Measurements from ENCODE around the gene AP1S2. TPM values are rescaled to one million over a fixed set of nuclear protein-coding genes. Genes with fewer than 3 reads are reported as not detected.
"Not testable (repeated sequence)": the region's sequence is repeated elsewhere in the genome, so short reads cannot be mapped to it uniquely, and the experiment has no call there.

AP1S2 gene
- total RNA-seq, 1 donor = 170 TPM

DNA sequence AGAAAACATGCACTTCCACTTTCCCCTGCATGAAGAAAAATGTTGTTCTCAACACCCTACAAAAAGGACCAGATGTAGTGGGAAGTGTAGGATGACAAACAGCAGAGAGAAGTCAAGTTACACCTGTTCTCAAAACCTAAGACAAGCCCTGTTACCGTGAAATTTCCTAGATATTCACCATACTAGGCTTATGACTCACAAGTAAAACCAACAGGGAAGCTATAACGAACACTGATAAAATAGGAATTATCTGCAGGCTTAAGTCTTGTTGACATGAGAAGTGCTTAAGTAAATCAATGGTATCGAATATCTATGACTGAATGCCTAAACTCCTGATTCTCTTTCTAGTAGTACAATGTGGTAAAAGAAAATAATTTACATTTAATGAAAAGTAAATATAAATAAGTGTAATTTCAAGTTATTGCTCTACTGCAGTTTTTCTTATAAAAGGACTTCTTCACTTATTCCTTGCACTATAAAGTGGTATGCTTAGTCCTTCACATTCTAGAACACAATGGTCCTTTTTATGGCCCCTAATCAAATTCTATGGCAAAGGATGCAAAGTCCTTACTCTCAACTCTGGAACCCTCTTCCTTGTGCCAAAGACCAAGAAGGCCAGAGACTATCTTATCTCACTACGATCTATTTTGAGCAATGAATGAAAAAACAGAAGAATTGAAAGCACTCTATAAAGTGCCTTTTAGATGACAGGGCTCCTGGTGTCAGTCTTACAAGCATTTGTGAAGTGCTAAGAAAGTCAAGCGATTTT lies 19.6 kb downstream of the AP1S2 start:
- Histone ChIP-seq H3K4me1 (ENCODE audit: insufficient read depth, low read length) (no peaks in the 10 kb centered on the region), H3K27me3 (ENCODE audit: insufficient read depth, low read length) (no peaks in the 10 kb centered on the region)

DNA sequence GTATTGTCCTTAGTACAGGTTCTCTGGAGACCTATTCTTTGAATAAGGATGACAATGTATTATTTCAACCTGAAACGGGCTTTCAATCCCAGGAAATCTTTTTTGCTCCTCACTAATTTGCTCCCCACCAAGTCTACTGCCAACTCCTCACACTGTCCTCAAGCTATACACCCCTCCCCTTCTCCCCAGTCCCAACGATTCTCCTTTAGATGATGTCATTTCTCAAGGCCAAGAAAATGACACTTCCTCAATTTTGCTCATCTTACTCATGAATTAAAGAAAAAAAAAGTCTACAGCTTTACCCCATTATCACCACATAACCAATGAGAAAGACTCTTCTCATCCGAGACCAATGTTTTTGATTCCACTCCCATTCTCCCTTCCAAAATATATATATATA lies 20.6 kb downstream of the AP1S2 start:
- Histone ChIP-seq H3K9me3 (ENCODE audit: low read depth, low read length) (no peaks in the 10 kb centered on the region), H3K27me3 (ENCODE audit: insufficient read depth, low read length) (no peaks in the 10 kb centered on the region), H3K4me3 (ENCODE audit: low read length) (no peak overlapping the region), H3K4me1 (ENCODE audit: insufficient read depth, low read length) (no peaks in the 10 kb centered on the region)

More for the DNA sequence above, 19.6 kb downstream of the AP1S2 start:
- no peaks in the 10 kb centered on the region for H3K9me3 ChIP-seq (ENCODE audit: low read depth, low read length)
- no peak overlapping the region for H3K4me3 ChIP-seq (ENCODE audit: low read length)

DNA sequence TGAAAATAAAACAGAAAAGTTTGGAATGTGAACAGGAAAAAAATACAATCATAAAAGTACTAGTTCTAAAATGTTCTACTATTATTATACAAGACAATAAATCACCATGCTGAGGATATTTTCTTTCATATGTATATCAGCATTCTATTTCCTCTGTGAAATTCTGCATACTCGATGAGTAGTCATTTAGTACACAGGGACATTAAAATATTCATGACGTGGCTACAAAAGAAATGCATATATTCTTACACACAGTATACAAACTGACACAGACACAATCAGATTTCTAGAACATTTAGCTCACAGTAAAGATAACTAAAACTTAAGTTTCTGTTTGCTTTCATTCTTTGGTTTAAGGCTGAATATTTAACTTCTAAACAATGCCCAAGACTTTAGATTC lies 23.3 kb downstream of the AP1S2 start:
- H3K4me1 ChIP-seq (ENCODE audit: insufficient read depth, low read length); H3K9me3 ChIP-seq (ENCODE audit: low read depth, low read length); H3K4me3 ChIP-seq (ENCODE audit: low read length); H3K27me3 ChIP-seq (ENCODE audit: insufficient read depth, low read length): not testable (repeated sequence)

DNA sequence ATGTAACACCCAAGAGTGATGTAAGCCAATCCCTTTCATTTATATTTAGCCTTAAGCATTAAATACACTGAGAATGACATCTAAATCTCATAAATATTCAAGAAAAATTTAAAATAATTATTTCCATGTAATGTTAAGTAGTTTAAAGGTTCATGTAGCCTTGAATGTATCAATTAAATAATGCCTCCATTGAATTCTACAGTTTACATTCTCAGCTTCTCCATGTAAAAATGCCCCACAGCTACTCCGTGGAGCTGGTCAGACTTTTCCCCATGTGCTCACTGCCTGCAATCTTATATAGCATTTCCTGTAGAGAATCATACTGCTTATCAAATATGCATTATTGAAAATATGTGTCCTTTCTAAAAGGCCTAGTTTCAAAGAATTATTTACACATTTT lies 25.4 kb downstream of the AP1S2 start:
- no peak overlapping the region for H3K4me3 ChIP-seq (ENCODE audit: low read length)
- H3K27me3 ChIP-seq (ENCODE audit: insufficient read depth, low read length) = no peaks in the 10 kb centered on the region
- H3K4me1 ChIP-seq (ENCODE audit: insufficient read depth, low read length) = no peaks in the 10 kb centered on the region
- no peaks in the 10 kb centered on the region for H3K9me3 ChIP-seq (ENCODE audit: low read depth, low read length)

DNA sequence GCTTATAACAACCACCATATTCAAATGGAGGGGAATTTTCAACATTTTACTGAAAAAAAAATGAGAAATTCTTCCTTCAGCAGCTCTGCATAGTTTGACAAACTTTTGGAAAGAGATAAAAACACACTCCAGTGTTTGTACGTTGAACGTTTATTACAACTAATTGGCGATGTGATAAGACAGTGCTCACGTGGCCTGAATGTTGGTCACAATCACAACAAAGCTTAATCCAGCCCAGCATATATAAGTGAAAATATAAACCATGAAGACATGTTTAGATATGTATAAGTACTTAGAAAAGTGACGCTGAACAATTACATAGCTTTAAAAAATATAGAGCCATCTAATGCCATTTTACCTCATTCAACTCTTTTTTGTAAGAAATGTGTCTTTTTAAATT lies 28.7 kb downstream of the AP1S2 start:
- Histone ChIP-seq H3K4me3 (ENCODE audit: low read length) (no peak overlapping the region), H3K9me3 (ENCODE audit: low read depth, low read length) (no peaks in the 10 kb centered on the region)

DNA sequence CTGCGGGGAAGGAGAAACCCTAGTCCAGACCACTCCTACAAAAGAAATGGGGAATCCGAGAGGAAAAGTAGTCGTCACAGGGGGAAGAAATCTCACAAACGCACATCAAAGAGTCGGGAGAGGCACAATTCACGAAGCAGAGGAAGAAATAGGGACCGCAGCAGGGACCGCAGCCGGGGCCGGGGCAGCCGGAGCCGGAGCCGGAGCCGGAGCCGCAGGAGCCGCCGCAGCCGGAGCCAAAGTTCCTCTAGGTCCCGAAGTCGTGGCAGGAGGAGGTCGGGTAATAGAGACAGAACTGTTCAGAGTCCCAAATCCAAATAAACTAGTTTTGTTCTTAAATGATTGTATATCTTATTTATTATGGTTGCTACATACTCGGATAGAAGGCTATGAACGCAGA lies 31.7 kb downstream of the AP1S2 start:
- Histone ChIP-seq H3K4me1 (ENCODE audit: insufficient read depth, low read length) (no peaks in the 10 kb centered on the region), H3K4me3 (ENCODE audit: low read length) (no peak overlapping the region), H3K27me3 (ENCODE audit: insufficient read depth, low read length) (no peaks in the 10 kb centered on the region), H3K9me3 (ENCODE audit: low read depth, low read length) (no peaks in the 10 kb centered on the region)

More for the DNA sequence above, 28.7 kb downstream of the AP1S2 start:
- Histone ChIP-seq H3K27me3 (ENCODE audit: insufficient read depth, low read length) (no peaks in the 10 kb centered on the region), H3K4me1 (ENCODE audit: insufficient read depth, low read length) (no peaks in the 10 kb centered on the region)

DNA sequence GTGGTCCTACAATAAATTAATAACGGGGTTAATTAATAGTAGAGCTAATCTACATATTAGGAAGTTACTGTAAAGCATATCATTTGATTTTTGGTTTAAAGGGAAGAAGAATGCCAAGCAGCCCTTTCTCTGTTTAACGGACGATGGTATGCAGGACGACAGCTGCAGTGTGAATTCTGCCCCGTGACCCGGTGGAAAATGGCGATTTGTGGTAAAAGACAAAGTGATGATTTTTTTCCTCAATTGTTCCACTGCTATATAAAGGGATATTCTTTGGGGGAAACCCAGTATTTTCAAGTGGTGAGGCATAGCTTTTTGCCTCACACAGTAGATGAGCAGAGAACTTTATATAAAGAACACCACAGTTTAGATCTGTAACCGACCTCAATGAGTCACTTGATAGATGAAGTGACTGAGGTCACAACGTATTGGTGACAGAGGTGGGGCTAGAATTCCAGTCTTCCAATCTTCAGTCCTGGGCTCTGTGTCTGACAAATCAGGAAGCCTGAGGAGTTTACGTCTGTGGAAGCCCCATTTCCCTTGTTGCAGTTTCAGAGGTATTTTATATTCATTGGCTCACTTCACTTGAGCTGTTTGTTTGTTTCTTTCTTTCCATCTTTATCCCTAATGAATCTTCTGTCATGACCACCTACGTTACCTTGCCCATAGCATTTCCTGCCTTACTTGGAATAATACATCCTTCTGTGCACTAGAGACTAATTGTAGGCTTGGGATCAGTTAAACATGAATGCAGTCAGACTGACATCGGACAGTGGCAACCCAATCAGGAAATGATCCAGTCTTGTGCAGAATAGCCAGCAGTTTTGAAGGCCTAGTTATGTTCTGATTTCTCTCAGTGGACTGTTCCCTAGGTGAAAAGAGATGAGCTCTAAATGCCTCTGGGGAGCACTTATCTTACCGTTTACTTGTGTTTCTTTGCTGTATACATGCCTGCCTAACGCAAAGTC lies 34.2 kb downstream of the AP1S2 start:
- H3K4me3 ChIP-seq (ENCODE audit: low read length) = no peak overlapping the region
- peaks cover 16% of the 10 kb centered on the region for H3K4me1 ChIP-seq (ENCODE audit: insufficient read depth, low read length)
- H3K27me3 ChIP-seq (ENCODE audit: insufficient read depth, low read length) = no peaks in the 10 kb centered on the region
- H3K9me3 ChIP-seq (ENCODE audit: low read depth, low read length) = no peaks in the 10 kb centered on the region

DNA sequence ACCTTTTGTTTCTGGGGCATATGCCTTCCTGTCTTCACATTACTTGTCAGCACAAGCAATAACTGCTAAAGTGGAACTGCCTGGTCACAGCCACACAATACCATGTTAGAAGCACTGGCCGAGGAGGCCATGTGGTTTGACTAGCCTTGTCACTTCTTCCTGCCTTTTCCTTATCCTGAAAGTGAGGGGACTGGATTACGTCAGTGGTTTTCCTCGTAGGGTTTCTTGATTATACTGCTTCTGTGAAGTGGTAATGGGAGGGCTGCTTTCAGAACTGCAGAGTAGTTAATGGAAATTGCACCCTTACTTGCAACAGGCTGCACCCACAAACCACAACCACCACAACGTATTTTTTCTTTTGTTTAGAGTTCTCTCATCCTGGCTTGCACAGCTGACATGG lies 37.7 kb downstream of the AP1S2 start:
- H3K9me3 ChIP-seq (ENCODE audit: low read depth, low read length) = no peaks in the 10 kb centered on the region
- no peaks in the 10 kb centered on the region for H3K27me3 ChIP-seq (ENCODE audit: insufficient read depth, low read length)
- peaks cover 21% of the 10 kb centered on the region for H3K4me1 ChIP-seq (ENCODE audit: insufficient read depth, low read length)
- no peak overlapping the region for H3K4me3 ChIP-seq (ENCODE audit: low read length)

DNA sequence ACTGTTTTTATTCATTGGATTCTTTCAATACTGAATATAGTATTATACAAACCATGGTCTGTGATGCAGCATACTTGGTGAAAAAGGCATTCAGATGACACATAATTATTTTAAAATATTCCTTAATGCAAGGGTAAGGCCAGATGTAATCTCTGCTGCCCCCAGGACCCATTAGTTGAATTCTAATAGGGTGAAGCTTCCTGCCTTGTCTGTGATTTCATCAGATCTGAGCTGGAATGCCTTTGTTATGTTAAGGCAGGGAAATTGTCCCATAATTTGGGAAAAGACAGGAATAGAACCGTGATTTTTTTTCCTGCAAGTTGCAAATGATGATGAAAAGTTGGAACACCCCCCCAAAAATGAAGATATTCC lies 38.2 kb downstream of the AP1S2 start:
- no peak overlapping the region for H3K4me3 ChIP-seq (ENCODE audit: low read length)
- peaks cover 21% of the 10 kb centered on the region for H3K4me1 ChIP-seq (ENCODE audit: insufficient read depth, low read length)
- no peaks in the 10 kb centered on the region for H3K27me3 ChIP-seq (ENCODE audit: insufficient read depth, low read length)
- no peaks in the 10 kb centered on the region for H3K9me3 ChIP-seq (ENCODE audit: low read depth, low read length)

DNA sequence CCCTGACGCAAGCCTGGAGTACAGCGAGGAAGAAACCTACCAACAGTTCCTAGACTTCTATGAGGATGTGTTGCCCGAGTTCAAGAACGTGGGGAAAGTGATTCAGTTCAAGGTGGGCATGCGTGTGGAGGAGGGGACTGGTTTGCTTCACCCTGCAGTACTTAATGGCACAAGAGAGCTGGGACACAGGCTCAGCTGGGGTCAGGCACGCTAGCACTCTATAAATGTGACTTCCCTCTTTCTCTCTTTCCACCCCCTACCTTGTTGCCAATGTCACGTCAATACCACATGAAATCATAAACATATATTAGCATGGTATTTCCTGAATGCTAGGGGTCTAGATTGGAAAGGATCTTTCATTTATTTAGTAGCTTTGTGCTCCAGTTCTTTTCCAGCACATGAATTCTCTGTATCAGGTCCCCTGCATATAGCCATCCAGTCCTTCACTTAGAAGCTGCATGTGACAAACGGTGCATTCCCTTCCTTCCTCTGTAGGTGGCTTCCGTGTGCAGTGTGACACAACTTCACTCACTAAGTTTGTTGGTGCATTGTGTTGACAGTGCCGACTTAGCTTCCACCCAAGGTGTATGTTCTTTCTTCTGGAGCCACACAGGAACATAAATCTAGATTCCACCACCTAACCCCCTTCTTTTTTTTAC lies 38.7 kb downstream of the AP1S2 start:
- H3K4me1 ChIP-seq (ENCODE audit: insufficient read depth, low read length) = peaks cover 21% of the 10 kb centered on the region
- H3K4me3 ChIP-seq (ENCODE audit: low read length) = no peak overlapping the region
- H3K27me3 ChIP-seq (ENCODE audit: insufficient read depth, low read length) = no peaks in the 10 kb centered on the region
- H3K9me3 ChIP-seq (ENCODE audit: low read depth, low read length) = no peaks in the 10 kb centered on the region

DNA sequence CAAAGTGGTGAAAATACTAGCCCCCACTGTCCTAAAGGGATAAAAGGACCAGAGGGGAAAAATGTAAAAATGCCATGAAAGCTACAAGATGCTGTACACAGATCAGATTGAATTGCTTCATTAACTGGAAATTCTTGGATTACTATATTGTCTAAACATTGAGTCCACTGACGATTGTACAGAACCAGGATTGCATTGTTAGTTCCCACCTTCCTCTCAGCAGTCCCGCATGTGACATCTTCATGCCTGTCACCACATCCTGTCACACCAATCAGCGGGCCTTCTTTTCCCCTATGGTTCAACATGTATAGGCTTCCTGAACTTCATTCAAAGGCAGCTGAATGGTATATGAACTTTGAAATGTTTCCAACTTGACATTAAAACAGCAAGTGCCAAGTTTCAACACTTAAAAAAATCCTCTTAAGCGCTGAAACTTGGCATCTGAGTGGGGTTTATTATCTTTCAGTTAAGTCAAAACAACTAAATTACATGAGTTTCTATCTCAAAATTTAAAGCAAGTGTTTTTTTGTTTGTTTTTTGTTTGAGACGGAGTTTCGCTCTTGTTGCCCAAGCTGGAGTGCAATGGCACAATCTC lies 39.7 kb downstream of the AP1S2 start:
- no peaks in the 10 kb centered on the region for H3K27me3 ChIP-seq (ENCODE audit: insufficient read depth, low read length)
- no peaks in the 10 kb centered on the region for H3K9me3 ChIP-seq (ENCODE audit: low read depth, low read length)
- no peak overlapping the region for H3K4me3 ChIP-seq (ENCODE audit: low read length)
- H3K4me1 ChIP-seq (ENCODE audit: insufficient read depth, low read length) = peaks cover 21% of the 10 kb centered on the region

DNA sequence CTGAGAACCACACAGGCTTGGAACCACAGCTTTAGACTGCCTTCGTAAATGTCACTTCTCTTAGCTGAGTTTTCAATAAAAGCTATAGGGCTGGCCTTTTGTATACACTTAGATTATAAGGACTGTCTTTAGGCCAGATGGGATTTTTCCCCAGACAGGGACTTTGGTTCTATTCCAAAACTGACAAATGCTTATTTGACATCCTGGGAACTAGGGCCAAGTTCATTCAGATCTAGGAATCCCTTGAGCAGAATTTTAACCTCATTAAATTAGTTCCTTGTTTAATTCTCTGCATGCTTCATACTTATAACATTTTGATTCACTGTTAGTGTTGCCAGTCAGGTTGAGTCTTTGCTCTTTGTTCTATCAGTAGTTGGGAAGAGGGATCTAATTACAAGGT lies 41.2 kb downstream of the AP1S2 start:
- no peak overlapping the region for H3K4me3 ChIP-seq (ENCODE audit: low read length)
- H3K27me3 ChIP-seq (ENCODE audit: insufficient read depth, low read length) = no peaks in the 10 kb centered on the region
- no peaks in the 10 kb centered on the region for H3K9me3 ChIP-seq (ENCODE audit: low read depth, low read length)
- H3K4me1 ChIP-seq (ENCODE audit: insufficient read depth, low read length) = peaks cover 21% of the 10 kb centered on the region

DNA sequence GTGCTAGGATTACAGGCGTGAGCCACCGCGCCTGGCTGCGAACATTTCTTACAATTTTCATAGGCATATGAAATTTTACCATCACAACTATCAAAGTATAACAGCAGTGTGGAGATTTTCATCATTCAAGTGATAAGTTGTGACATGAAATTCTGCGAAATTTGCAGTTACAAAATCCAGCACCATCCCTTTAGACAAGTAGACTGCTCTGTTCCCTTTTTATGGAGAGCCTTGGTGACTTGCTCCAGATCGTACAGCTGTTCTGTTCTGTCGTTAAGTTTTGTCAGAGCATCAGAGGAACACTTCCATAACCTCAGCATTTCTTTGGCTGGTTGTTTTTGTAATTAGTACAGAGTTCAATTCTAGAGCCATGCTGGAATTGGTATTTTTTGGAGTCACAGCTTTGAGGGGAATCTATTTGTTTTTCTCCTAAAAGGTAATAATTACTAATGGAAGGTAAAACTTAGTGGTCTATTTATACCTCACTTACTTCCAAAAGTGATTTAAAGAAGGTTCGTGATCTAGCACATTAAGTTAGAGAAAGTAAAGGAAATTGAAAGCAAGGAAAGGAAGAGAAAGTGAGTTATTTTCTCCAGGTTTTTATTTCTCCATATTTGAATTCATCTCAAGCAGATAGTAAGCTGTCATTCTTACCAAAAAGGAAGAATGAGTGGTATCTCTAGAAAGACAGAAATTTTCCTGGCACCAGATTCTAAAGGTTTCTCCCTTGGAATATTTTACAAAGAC lies 42.2 kb downstream of the AP1S2 start:
- Histone ChIP-seq H3K27me3 (ENCODE audit: insufficient read depth, low read length) (no peaks in the 10 kb centered on the region), H3K4me1 (ENCODE audit: insufficient read depth, low read length) (peaks cover 21% of the 10 kb centered on the region), H3K4me3 (ENCODE audit: low read length) (no peak overlapping the region), H3K9me3 (ENCODE audit: low read depth, low read length) (no peaks in the 10 kb centered on the region)

DNA sequence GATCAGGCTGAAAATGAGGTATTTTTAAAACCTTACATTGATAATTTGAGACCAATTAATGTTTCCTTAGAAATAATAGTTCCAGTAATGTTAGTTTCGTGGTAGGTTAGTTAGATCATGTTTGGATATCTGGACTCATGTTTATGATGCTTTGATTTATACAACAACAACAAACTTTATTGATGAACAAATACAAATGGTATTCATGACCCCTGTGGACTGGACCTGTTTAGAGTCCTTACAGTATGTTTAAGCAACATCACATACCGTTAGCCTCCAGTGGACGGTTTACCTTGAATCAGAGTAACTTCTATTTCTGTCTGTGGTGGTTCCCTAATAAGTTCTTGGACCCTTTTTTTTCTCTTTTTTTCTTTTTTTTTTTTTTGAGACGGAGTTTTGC lies 46.4 kb downstream of the AP1S2 start:
- no peaks in the 10 kb centered on the region for H3K27me3 ChIP-seq (ENCODE audit: insufficient read depth, low read length)
- H3K4me3 ChIP-seq (ENCODE audit: low read length) = no peak overlapping the region
- H3K9me3 ChIP-seq (ENCODE audit: low read depth, low read length) = no peaks in the 10 kb centered on the region
- peaks cover 19% of the 10 kb centered on the region for H3K4me1 ChIP-seq (ENCODE audit: insufficient read depth, low read length)
